HepG2 (cell line): ENCODE measurements around the gene SPAG7. TPM values are rescaled to one million over a fixed set of nuclear protein-coding genes. Genes with fewer than 3 reads are reported as not detected.

Experiments used
- ARNT2 ChIP-seq: sonication (generic); formaldehyde crosslinking; IDR thresholded peaks from 2 replicates; pipeline ENCODE4 v1.8.0; 2022; ENCODE audit warnings: mild to moderate bottlenecking, low read depth, missing genetic modification reagents, moderate library complexity
- CREB3 ChIP-seq: sonication (generic); formaldehyde crosslinking; IDR thresholded peaks from 2 replicates; pipeline ENCODE4 v1.5.0; 2020; ENCODE audit warnings: missing genetic modification reagents
- MIXL1 ChIP-seq: IDR thresholded peaks from 2 replicates; pipeline ENCODE4 v1.6.1; 2016
- PAWR ChIP-seq: sonication (generic); formaldehyde crosslinking; IDR thresholded peaks from 2 replicates; pipeline ENCODE4 v1.4.0; 2020; ENCODE audit warnings: missing genetic modification reagents, mild to moderate bottlenecking, borderline replicate concordance
- PITX1 ChIP-seq: sonication (generic); formaldehyde crosslinking; IDR thresholded peaks from 2 replicates; pipeline ENCODE4 v1.5.1; 2020; ENCODE audit warnings: mild to moderate bottlenecking, missing genetic modification reagents
- PRDM4 ChIP-seq: sonication (generic); formaldehyde crosslinking; IDR thresholded peaks from 2 replicates; pipeline ENCODE4 v1.9.0; 2021; ENCODE audit warnings: missing genetic modification reagents, borderline replicate concordance
- TCF7 ChIP-seq: sonication (generic); IDR thresholded peaks from 2 replicates; pipeline ENCODE4 v1.6.1; 2016; ENCODE audit warnings: antibody characterized with exemption, low read depth
- ZBTB39 ChIP-seq: sonication (generic); formaldehyde crosslinking; IDR thresholded peaks from 2 replicates; pipeline ENCODE4 v1.5.0; 2020; ENCODE audit warnings: missing genetic modification reagents
- ZBTB42 ChIP-seq: sonication (generic); formaldehyde crosslinking; IDR thresholded peaks from 2 replicates; pipeline ENCODE4 v1.5.0; 2020; ENCODE audit warnings: mild to moderate bottlenecking, missing genetic modification reagents
- ZFP62 ChIP-seq: sonication (generic); formaldehyde crosslinking; IDR thresholded peaks from 2 replicates; pipeline ENCODE4 v1.4.0; 2020; ENCODE audit warnings: missing genetic modification reagents
- ZHX2 ChIP-seq, 2 experiments: sonication (generic) in 1 of 2; formaldehyde crosslinking in 1 of 2; IDR thresholded peaks; 2 replicates each; pipeline versions ENCODE4 v1.6.1 to v1.9.0; 2014 to 2022; ENCODE audit warnings: antibody characterized with exemption in 1 of 2, borderline replicate concordance in 1 of 2, inconsistent platforms in 1 of 2, low read depth in 1 of 2, missing genetic modification reagents in 1 of 2
- ZNF18 ChIP-seq: sonication (generic); formaldehyde crosslinking; IDR thresholded peaks from 2 replicates; pipeline ENCODE4 v1.8.0; 2022; ENCODE audit warnings: mild to moderate bottlenecking, missing genetic modification reagents; ENCODE audit not compliant: insufficient replicate concordance
- ZNF501 ChIP-seq: sonication (generic); formaldehyde crosslinking; IDR thresholded peaks from 2 replicates; pipeline ENCODE4 v1.5.1; 2020; ENCODE audit warnings: mild to moderate bottlenecking, moderate library complexity, missing genetic modification reagents
- polyA plus RNA-seq, 8 experiments: library from polyadenylated mRNA; depleted of rRNA in 3 of 8; stranded (reverse) in 7 of 8; unstranded in 1 of 8; fragments of >200 nt; fragmentation: Illumina TruSeq in 4 of 8; extraction: Trizol in 4 of 8; gene quantifications; 2 replicates each; pipeline versions ENCODE4 v1.2.1 to v1.2.3, GENCODE V29; 2011 to 2016; ENCODE audit warnings: low read depth in 4 of 8, missing spikeins in 1 of 8, mixed read lengths in 1 of 8; ENCODE audit not compliant: insufficient read depth in 1 of 8
- total RNA-seq, 5 experiments: library from RNA; depleted of rRNA; stranded (reverse); fragments of >200 nt; fragmentation: Illumina TruSeq; extraction: Trizol; gene quantifications; 2 replicates each; pipeline ENCODE4 v1.2.3, GENCODE V29; 2016; ENCODE audit warnings: low read depth in 1 of 5

Gene SPAG7
- total and polyA plus RNA-seq, 2 of the 13 experiments (the other 11 are each of a cell fraction or from before 2014, with no cell fraction given), result 51.0 to 59.0 TPM

- no peak for TF ChIP-seq ZHX2 (IDR thresholded peaks at IDR 0.05; ENCODE audit: low read depth)
- TF ChIP-seq ZHX2 (CRISPR knock-in tag; IDR thresholded peaks at IDR 0.05; ENCODE audit: borderline replicate concordance), result peak; percentile 28; the same call in 1 of the 2 replicates
- peak; percentile 32; the same call in 1 of the 2 replicates for TF ChIP-seq ARNT2 (CRISPR knock-in tag)
- peak; percentile 14; the same call in 1 of the 2 replicates for TF ChIP-seq ZNF501
- no peak for TF ChIP-seq ZFP62 (CRISPR knock-in tag)
- 0 out of 2 replicates have a peak, but pooled peaks have one; percentile 11 for TF ChIP-seq CREB3 (CRISPR knock-in tag)
- TF ChIP-seq PRDM4, result no peak
- no peak for TF ChIP-seq PAWR
- TF ChIP-seq PITX1 (CRISPR knock-in tag), result 0 out of 2 replicates have a peak, but pooled peaks have one; percentile 15
- TF ChIP-seq ZNF18 (CRISPR knock-in tag), result no peak
- 0 out of 2 replicates have a peak, but pooled peaks have one; percentile 36 for TF ChIP-seq ZBTB42 (CRISPR knock-in tag)
- no peak for TF ChIP-seq MIXL1
- TF ChIP-seq ZBTB39 (CRISPR knock-in tag), result 0 out of 2 replicates have a peak, but pooled peaks have one; percentile 5
- TF ChIP-seq TCF7, result no peak
Observed at GRCh38 chr17:4947411-4948165, 20.0 kb downstream of the SPAG7 start (continued).
